Testis (tissue), 3 donors: ENCODE data around the gene XAB2. TPM values are rescaled to one million over a fixed set of nuclear protein-coding genes. Genes with fewer than 3 reads are reported as not detected.

Experiments used
- DNase-seq: peaks from one replicate; pipeline ENCODE4 v3.0.0-alpha.2; 2019
- H3K27ac ChIP-seq, 2 donors: fragments of 200-600 bp; sonication (generic); one replicate each; pipeline ENCODE4 v1.5.1; 2019
- H3K27me3 ChIP-seq: fragments of 200-600 bp; sonication (generic); one replicate; pipeline ENCODE4 v1.5.1; 2019
- H3K36me3 ChIP-seq: fragments of 200-600 bp; sonication (generic); one replicate; pipeline ENCODE4 v1.5.1; 2017; ENCODE audit warnings: low read depth; ENCODE audit errors: missing control alignments
- H3K4me1 ChIP-seq: fragments of 200-600 bp; sonication (generic); one replicate; pipeline ENCODE4 v1.5.1; 2019
- H3K4me3 ChIP-seq, 2 donors: fragments of 200-600 bp; sonication (generic); one replicate each; pipeline ENCODE4 v1.5.1; 2017 to 2019
- H3K9me3 ChIP-seq: fragments of 200-600 bp; sonication (generic); one replicate; pipeline ENCODE4 v1.5.1; 2017
- CTCF ChIP-seq, 3 experiments: fragments of 450-650 bp in 2 of 3; fragments of 200-600 bp in 1 of 3; sonication (generic) in 1 of 3; IDR thresholded peaks; one replicate each; pipeline ENCODE4 v1.5.1; 2016 to 2019; ENCODE audit warnings: antibody characterized with exemption in 3 of 3, mild to moderate bottlenecking in 2 of 3, moderate library complexity in 1 of 3
- POLR2A ChIP-seq: fragments of 450-650 bp; IDR thresholded peaks from one replicate; pipeline ENCODE4 v1.6.1; 2017; ENCODE audit warnings: antibody characterized with exemption, mild to moderate bottlenecking, moderate library complexity
- WGBS, 2 donors: methylation state at CpG; one replicate each; pipeline ENCODE4 v1.1.5; 2018; 5-methylcytosine and 5-hydroxymethylcytosine counted together
- intact Hi-C: fragments of 100-400 bp; cut with DNase I; formaldehyde crosslinking; loops from one replicate; pipeline ENCODE4 v1.15.1; 2023; ENCODE audit warnings: low total_unique reads
- polyA plus RNA-seq: library from polyadenylated mRNA; stranded (reverse); fragments of 350-450 nt; fragmentation: Illumina TruSeq; extraction: RNeasy Lipid Tissue Mini Kit (QIAGEN cat#74804); gene quantifications from one replicate; pipeline ENCODE4 v1.2.3, GENCODE V29; 2014; ENCODE audit warnings: low read depth, low replicate concordance; ENCODE audit not compliant: insufficient read depth
- total RNA-seq, 2 donors: library from RNA; depleted of rRNA; stranded (reverse); fragments of >200 nt; gene quantifications; one replicate each; pipeline ENCODE4 v1.2.3, GENCODE V29; 2016

Gene XAB2
- total and polyA plus RNA-seq, 3 donors from 2014 or later = 90.3 to 128 (median 97.2) TPM

GRCh38 chr19:7614859-7615741 lies 14.2 kb downstream of the XAB2 start:
- Histone ChIP-seq H3K4me1 (peaks cover 28% of the 10 kb centered on the region), H3K36me3 (no peaks in the 10 kb centered on the region), H3K9me3 (no peaks in the 10 kb centered on the region), H3K27me3 (no peaks in the 10 kb centered on the region), H3K4me3 (no peak overlapping the region), H3K27ac (no peak overlapping the region)
- TF ChIP-seq POLR2A (no peak), CTCF (IDR thresholded peaks at IDR 0.05) (no peak)
- DNase-seq = no peak
- WGBS, 2 donors = 51 to 78% methylated on average over 16 to 49 of the region's 59 CpGs
- intact Hi-C loops = no loop called here

GRCh38 chr19:7612282-7613274 lies 16.8 kb downstream of the XAB2 start:
- DNase-seq = no peak
- peaks cover 5% of the 10 kb centered on the region for H3K4me1 ChIP-seq
- WGBS, 2 donors = 56 to 78% methylated on average over 22 to 69 of the region's 81 CpGs
- no peaks in the 10 kb centered on the region for H3K27me3 ChIP-seq
- H3K4me3 ChIP-seq = no peak overlapping the region
- intact Hi-C loops = no loop called here
- H3K9me3 ChIP-seq = no peaks in the 10 kb centered on the region
- H3K36me3 ChIP-seq = no peaks in the 10 kb centered on the region
- no peak for TF ChIP-seq POLR2A
- TF ChIP-seq CTCF (IDR thresholded peaks at IDR 0.05) = no peak
- no peak overlapping the region for H3K27ac ChIP-seq

GRCh38 chr19:7611541-7612279 lies 17.6 kb downstream of the XAB2 start:
- no peak for DNase-seq
- Histone ChIP-seq H3K4me1 (peaks cover 9% of the 10 kb centered on the region), H3K9me3 (no peaks in the 10 kb centered on the region), H3K36me3 (no peaks in the 10 kb centered on the region), H3K27me3 (no peaks in the 10 kb centered on the region), H3K27ac (no peak overlapping the region), H3K4me3 (no peak overlapping the region)
- intact Hi-C loops = no loop called here
- 58 to 68% methylated on average over 28 to 41 of the region's 41 CpGs for WGBS, 2 donors
- TF ChIP-seq POLR2A = no peak
- no peak for TF ChIP-seq CTCF (IDR thresholded peaks at IDR 0.05)

GRCh38 chr19:7610491-7611240 lies 18.7 kb downstream of the XAB2 start:
- Histone ChIP-seq H3K4me1 (peaks cover 14% of the 10 kb centered on the region), H3K27me3 (no peaks in the 10 kb centered on the region), H3K4me3 (no peak overlapping the region), H3K36me3 (no peaks in the 10 kb centered on the region), H3K27ac (no peak overlapping the region), H3K9me3 (no peaks in the 10 kb centered on the region)
- intact Hi-C loops = no loop called here
- TF ChIP-seq CTCF (IDR thresholded peaks at IDR 0.05) = no peak
- TF ChIP-seq POLR2A = no peak
- WGBS, 2 donors = 83 to 89% methylated on average over 14 to 29 of the region's 31 CpGs
- DNase-seq = no peak
